ENCODE data around the gene CSNK1D. TPM values are rescaled to one million over a fixed set of nuclear protein-coding genes. Genes with fewer than 3 reads are reported as not detected.
"Not testable (repeated sequence)": the region's sequence is repeated elsewhere in the genome, so short reads cannot be mapped to it uniquely, and the experiment has no call there.

The CSNK1D gene
- total and polyA plus RNA-seq, 8 donors, result 47.1 to 107 (median 66.0) TPM

DNA sequence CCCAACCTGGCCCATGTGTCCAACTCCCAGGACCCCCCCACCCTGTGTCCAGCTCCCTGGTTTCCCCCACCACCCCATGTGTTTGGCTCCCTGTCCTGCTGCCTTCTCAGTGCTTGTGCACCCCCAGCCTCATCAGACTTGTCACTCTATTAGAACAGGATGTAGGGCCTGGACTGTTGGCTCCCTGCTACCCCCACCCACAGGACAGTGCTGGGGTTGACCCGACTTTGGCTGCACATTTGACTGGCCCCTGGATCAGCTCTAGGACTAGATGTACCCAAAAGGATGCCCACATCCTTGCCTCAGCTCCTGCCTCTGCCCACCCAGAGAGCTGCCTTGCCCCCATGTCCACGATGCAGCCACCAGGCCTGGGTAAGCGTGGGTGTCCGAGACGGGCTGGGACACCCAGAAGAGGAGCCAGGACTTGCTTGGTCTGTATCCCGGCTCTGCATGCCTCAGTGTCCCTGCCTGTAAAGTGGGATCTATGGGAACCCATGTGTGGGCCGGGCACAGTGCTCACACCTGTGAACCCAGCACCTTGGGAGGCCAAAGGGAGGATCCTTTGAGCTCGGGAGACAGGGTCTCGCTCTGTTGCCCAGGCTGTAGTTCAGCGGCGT lies 59.4 kb downstream of the CSNK1D start:
- intact Hi-C loops (cut with DNase I), result no loop called here
- Histone ChIP-seq H3K27ac (no peak overlapping the region), H3K9me3 (no peaks in the 10 kb centered on the region), H3K27me3 (no peaks in the 10 kb centered on the region), H3K4me1 (peaks cover 11 to 26% (median 13%) of the 10 kb centered on the region in 3 donors), H3K36me3 (no peaks in the 10 kb centered on the region), H3K4me3 (no peak overlapping the region)
- ATAC-seq (no peak), FAIRE-seq (no peak), DNase-seq (peak in 2 of 6 donors; percentile 19 to 62)
- 87 to 90% methylated on average over 11 of the region's 11 CpGs for WGBS, 2 donors
- TF ChIP-seq, protein P1, sequence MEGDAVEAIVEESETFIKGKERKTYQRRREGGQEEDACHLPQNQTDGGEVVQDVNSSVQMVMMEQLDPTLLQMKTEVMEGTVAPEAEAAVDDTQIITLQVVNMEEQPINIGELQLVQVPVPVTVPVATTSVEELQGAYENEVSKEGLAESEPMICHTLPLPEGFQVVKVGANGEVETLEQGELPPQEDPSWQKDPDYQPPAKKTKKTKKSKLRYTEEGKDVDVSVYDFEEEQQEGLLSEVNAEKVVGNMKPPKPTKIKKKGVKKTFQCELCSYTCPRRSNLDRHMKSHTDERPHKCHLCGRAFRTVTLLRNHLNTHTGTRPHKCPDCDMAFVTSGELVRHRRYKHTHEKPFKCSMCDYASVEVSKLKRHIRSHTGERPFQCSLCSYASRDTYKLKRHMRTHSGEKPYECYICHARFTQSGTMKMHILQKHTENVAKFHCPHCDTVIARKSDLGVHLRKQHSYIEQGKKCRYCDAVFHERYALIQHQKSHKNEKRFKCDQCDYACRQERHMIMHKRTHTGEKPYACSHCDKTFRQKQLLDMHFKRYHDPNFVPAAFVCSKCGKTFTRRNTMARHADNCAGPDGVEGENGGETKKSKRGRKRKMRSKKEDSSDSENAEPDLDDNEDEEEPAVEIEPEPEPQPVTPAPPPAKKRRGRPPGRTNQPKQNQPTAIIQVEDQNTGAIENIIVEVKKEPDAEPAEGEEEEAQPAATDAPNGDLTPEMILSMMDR (IDR thresholded peaks at IDR 0.05), result no peak

DNA sequence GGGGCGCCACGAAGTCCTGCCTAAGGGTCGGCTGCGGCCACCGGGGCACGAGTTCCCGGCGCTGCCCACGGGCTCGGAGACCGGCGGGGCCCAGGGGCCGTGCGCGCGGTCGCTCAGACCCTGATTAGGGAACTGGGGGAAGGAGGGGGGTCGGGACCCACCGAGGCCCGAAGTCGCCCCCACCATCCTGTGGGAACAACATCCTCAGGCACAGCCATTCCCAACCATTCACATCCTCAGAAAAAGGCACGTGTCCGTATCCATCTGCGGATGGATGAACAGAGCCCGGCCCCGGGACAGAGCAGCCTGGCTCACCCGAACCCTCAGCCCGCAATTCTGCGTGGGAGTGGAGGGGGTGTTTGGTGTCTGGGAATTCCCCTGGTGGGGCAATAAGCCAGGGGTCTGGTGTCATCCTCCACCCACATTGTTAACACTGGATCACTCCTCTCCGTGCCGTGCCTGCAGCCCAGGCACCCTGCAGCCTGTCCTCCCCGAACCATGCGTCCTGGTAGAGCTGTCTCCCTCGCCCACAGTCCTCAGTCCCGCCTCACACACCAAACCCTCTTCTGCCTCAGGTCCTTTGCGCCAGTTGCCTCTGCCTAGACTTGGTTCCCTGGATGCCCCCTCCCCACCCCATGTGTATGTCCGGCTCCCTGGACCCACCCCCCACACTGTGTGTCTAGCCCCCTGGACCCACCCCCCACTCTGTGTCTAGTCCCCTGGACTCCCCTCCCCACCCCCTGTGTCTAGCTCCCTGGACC lies 60.1 kb downstream of the CSNK1D start:
- H3K4me3 ChIP-seq, result peak overlapping the region; percentile 75 to 97 (median 76)
- H3K9me3 ChIP-seq, result no peaks in the 10 kb centered on the region
- peaks cover 11 to 26% (median 13%) of the 10 kb centered on the region in 3 donors for H3K4me1 ChIP-seq
- TF ChIP-seq, protein P1 (IDR thresholded peaks at IDR 0.05), result no peak
- ATAC-seq (peak in 3 of 4 donors; percentile 5 to 29 (median 12)), FAIRE-seq (no peak), DNase-seq (peak in 3 of 6 donors; percentile 43 to 59 (median 52))
- intact Hi-C loops (cut with DNase I), result no loop called here
- 8 to 10% methylated on average over 29 to 37 of the region's 37 CpGs for WGBS, 2 donors
- H3K27me3 ChIP-seq, result no peaks in the 10 kb centered on the region
- H3K36me3 ChIP-seq, result no peaks in the 10 kb centered on the region
- H3K27ac ChIP-seq, result peak overlapping the region; percentile 47 to 77 (median 65)

DNA sequence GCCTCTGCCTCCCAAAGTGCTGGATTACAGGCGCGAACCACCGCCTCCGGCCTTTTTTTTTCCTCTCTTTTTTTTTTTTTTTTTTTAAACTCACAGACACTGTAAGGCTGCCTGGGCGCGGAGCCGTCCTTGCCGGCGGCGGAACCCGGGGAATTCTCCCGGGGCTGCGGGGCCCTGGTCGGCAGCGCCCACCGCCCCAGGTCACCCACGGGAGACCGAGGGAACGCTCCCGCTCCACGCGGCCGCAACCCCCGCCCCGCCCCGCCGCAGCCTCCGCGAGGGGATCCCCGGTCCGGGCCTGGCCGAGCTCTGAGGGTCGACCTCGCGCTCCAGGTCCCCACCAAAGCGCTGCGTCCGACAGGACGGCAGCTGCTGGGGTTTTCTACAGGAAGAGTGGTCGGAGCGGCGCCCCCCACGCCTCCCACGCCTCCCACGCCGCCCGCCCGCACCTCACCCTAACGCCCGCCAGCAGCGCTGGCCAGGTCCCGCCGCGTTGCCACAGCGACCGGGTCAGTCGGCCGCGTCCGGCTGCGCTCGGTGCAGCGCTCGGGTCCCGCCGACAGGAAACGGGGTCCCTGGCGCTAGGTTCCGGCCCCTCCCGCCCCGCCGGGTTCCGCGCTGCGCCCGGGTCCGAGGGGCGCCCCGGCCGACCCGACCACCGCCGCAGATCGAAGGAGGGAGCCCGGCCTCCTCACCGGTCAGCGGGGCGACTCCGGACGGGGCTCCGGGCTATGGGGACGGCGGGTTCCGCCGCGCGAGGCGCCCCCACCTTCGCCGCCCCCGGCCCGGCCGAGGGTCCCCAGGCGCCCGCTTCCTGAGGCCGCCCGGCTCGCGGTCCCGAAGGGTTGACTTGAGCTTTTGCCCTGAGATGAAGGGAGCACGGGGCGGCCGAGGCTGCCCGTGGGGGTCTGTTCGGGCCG lies 60.9 kb downstream of the CSNK1D start, which contains the start of gene CCDC57:
Gene CCDC57 (minus strand): TSS at position 512 of the 920 bp plus-strand sequence. CDS start 10,898 bp downstream, outside the sequence.
- Histone ChIP-seq H3K4me3 (peak within 1 kb of the TSS; percentile 75 to 97 (median 76)), H3K36me3 (no peaks in the 10 kb centered on the region), H3K27ac (peak within 1 kb of the TSS; percentile 47 to 77 (median 65)), H3K9me3 (no peaks in the 10 kb centered on the region), H3K27me3 (no peaks in the 10 kb centered on the region), H3K4me1 (peaks cover 11 to 26% (median 13%) of the 10 kb centered on the region in 3 donors)
- WGBS, 2 donors, result 1% methylated on average over 111 to 116 of the region's 116 CpGs
- FAIRE-seq (no peak), DNase-seq (peak; percentile 73 to 95 (median 88)), ATAC-seq (peak; percentile 73 to 92 (median 86))
- TF ChIP-seq, protein P1 (IDR thresholded peaks at IDR 0.05), result no peak
- intact Hi-C loops (cut with DNase I), result no loop called here

DNA sequence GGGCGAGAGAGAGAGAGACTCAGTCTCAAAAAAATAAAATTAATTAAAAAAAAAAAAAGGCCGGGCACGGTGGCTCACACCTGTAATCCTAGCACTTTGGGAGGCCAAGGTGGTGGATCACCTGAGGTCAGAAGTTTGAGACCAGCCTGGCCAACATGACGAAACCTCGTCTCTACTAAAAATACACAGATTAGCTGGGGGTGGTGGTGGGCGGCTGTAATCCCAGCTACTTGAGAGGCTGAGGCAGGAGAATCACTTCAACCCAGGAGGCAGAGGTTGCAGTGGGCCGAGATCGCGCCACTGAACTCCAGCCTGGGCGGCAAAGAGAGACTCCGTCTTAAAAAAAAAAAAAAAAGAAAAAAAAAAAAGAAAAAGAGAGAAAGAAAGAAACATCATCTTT lies 62.8 kb downstream of the CSNK1D start:
- H3K36me3 ChIP-seq; H3K4me3 ChIP-seq; FAIRE-seq; ATAC-seq; DNase-seq; H3K27me3 ChIP-seq; H3K9me3 ChIP-seq; H3K27ac ChIP-seq; intact Hi-C loops (cut with DNase I): not testable (repeated sequence)
- WGBS, 2 donors, result 92 to 96% methylated on average over 10 to 11 of the region's 11 CpGs
- peaks cover 0 to 15% (median 0%) of the 10 kb centered on the region in 3 donors for H3K4me1 ChIP-seq

All from pancreas (tissue), 10 donors.